Stimulated activated CD8-positive, alpha-beta memory T cell treated with anti-CD3 and anti-CD28 coated beads, Interleukin-2, amount 100 ng/mL, for 48 hours (primary cell): ENCODE data around the gene RARG.
"Not testable (repeated sequence)": the region's sequence is repeated elsewhere in the genome, so short reads cannot be mapped to it uniquely, and the experiment has no call there.

Experiments used
- DNase-seq, 2 donors: peaks; one replicate each; pipeline ENCODE4 v3.0.0-alpha.2; 2020; ENCODE audit warnings: low read depth in 2 of 2

RARG gene

DNA sequence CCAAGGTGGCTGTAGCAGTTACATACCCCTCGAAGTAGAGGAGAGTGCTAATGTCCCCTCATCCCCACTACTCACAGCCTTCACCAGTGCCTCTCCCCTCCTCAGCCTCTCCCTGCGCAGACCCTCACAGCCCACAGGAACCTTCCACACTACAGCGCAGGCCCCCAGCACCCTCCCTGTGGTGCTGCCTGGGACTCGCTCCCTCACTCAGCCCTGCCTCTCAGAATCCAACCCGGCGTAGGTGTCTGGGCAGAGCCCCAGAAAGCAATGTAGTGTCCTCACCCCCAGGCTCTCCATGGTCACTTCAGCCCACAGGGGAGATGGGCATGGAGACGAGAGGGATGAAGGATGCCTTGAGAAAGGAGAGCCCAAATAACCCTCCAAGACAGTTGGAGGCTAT, 62.4 kb downstream of the RARG start:
- DNase-seq = no peak

DNA sequence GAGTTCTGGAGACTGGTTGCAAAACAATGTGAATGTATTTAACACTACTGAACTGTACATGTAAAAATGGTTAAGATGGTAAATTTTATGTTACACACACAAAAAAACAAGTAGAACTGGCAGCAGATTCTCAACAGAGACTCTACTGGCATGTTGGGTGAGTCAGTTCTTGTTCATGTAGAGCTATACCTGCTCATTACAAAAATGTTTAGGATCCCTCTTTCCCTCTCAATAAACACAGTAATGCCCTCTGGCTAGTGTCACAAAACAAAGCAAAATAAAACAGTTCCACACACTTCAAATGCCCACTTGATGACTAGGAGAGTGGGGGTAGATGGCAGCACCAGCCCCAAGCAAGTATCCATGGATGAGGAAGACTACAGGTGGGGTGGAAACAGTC, 65.2 kb downstream of the RARG start:
- DNase-seq = no peak

DNA sequence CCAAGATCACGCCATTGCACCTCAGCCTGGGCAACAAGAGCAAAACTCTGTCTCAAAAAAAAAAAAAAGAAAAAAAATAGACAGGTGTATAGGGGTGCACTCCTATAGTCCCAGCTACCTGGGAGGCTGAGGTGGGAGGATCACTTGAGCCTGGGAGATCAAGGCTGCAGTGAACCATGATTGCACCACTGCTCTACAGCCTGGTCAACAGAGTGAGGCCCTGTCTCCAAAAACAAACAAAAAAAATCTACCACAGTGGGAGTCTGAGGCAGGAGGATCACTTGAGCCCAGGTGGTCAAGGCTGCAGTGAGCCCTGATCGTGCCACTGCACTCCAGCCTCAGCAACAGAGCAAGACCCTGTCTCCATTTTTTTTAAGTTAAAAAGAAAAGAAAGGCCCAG, 69.0 kb downstream of the RARG start:
- DNase-seq = not testable (repeated sequence)

DNA sequence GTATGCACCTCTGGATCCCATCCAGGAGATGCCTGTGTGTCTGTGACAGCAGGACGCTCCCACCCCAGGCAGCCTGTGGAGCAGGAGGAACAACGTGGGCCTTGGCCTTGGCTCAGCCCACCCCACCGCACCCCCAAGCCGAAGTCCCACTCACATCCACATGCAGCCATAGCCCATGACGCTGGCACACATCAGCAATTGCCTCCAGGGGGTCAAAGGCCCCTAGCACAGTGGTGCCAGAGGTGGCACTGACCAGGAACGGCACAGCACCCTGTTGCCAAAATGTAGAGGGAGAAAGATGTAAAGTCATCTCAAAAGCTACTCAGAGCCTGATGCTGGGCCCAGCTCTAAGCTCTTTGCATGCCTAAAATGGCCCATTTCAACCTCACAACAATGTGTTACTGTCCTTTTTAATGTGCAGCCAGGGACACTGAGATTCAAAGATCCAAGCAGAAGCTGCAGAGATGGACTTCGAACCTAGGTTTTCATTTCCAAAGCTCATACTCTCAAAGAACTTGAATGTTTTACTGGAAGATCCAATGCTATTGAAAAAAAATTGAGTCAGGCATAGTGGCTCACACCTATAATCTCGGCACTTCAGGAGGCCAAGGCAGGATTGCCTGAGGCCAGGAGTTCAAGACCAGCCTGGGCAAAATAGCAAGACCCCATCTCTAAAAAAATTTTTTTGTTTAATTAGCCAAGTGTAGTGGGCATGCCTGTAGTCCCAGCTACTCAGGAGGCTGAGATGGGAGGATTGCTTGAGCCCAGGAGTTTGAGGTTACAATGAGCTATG, 70.7 kb downstream of the RARG start:
- no peak for DNase-seq

DNA sequence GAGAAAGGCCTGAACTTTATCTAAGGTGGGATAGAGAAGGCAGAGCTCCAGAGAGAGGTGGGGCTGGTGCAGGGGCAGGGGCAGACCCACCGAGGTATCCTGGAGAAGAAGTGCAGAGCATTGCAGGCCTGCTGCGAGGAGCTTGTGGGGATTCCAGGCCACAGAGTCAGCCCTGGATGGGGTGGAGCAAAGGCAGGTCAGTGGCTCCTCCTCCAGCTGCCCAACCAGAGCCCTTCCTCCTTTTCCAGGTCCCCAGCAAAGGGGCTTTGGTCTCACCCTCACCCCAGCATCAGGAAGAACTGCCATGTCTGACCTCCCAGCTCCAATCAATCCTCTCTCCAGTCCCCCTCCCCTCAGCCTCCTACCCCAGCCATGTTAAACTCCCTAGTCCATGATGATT, 71.3 kb downstream of the RARG start:
- no peak for DNase-seq
